Ishikawa (cell line): ENCODE data around the gene RAD9A.
A peak's percentile ranks its signal among the peaks of the same experiment; 100 is the strongest.

ENCODE experiments used
- EP300 ChIP-seq: IDR thresholded peaks from 2 replicates; pipeline ENCODE4 v1.6.1; 2012; ENCODE audit warnings: borderline replicate concordance
- NFIC ChIP-seq: IDR thresholded peaks from 2 replicates; pipeline ENCODE4 v1.6.1; 2012
- RAD21 ChIP-seq: IDR thresholded peaks from 2 replicates; pipeline ENCODE4 v1.6.1; 2012; ENCODE audit warnings: low read depth
- TAF1 ChIP-seq: IDR thresholded peaks from 2 replicates; pipeline ENCODE4 v1.6.1; 2012; ENCODE audit warnings: low read depth, mild to moderate bottlenecking
- TEAD4 ChIP-seq: IDR thresholded peaks from 2 replicates; pipeline ENCODE4 v1.6.1; 2012
- USF1 ChIP-seq: IDR thresholded peaks from 2 replicates; pipeline ENCODE4 v1.6.1; 2012

The RAD9A gene

DNA sequence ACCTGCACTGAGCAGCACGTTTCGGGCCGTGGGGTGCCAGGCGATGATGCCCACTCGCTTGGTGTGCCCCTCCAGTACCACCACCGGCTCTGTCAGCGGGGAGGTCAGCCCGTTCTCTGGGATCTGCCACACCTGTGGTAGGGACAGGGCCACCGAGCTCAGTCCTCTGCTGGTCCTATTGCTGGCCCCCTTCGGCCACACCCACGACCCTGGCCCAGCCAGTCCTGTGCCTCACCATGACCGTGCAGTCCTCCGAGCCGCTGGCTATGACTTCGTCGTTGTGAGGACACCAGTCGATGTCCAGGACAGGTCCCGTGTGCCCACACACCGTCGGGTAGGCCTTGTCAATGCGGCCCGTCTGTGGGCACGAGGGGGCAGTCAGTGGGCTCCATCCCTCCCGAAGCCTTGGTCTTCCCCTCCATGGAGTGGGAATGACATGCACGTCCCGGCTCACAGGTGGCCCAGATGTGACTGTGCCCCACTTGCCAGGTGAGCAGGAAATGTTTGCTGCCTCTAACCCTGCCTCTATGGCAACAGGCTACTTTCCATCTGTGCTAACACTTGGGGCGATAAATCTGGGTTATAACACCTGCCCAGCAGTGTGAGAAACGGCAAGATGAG lies 50.1 kb downstream of the RAD9A start:
- TF ChIP-seq USF1, result no peak
- no peak for TF ChIP-seq NFIC

GRCh38 chr11:67442504-67443404 lies 51.0 kb downstream of the RAD9A start:
- TF ChIP-seq RAD21 (no peak), TAF1 (peak; percentile 7; the same call in 1 of the 2 replicates)

GRCh38 chr11:67445515-67445914 lies 53.7 kb downstream of the RAD9A start:
- TF ChIP-seq TEAD4 (no peak), EP300 (no peak)
